ENCODE results near the gene FUBP3. TPM values are rescaled to one million over a fixed set of nuclear protein-coding genes. Genes with fewer than 3 reads are reported as not detected.

The FUBP3 gene
- polyA plus RNA-seq, 3 donors, result 9.5 to 17.3 (median 16.3) TPM

- intact Hi-C loops (cut with micrococcal nuclease), result no loop called here
- H3K4me1 Mint-ChIP-seq, result no peaks in the 10 kb centered on the region
- no peak overlapping the region for H3K9ac ChIP-seq (ENCODE audit: insufficient read depth, low read length, poor library complexity, severe bottlenecking)
- H3K4me3 ChIP-seq (replicated peaks in 1 of 3; ENCODE audit: low read depth in 2 of 3, low read length in 3 of 3), result no peak overlapping the region
- H3K79me2 ChIP-seq (ENCODE audit: insufficient read depth, low read length), result no peaks in the 10 kb centered on the region
- peaks cover 0 to 2% (median 0%) of the 10 kb centered on the region in 7 donors for H3K9me3 Mint-ChIP-seq
- no peaks in the 10 kb centered on the region for H4K20me1 ChIP-seq (ENCODE audit: insufficient read depth, low read length)
- H3K27me3 Mint-ChIP-seq (ENCODE audit: low read depth in 3 of 3), result peaks cover 4% of the 10 kb centered on the region in 3 donors
- H2AFZ ChIP-seq (ENCODE audit: insufficient read depth, low read depth, low read length, poor library complexity, severe bottlenecking), result no peak overlapping the region
- no peak for TF ChIP-seq CTCF (IDR thresholded peaks at IDR 0.05)
- H3K27me3 ChIP-seq (ENCODE audit: control insufficient read depth in 2 of 2, insufficient read depth in 2 of 2, low read length in 2 of 2), result no peaks in the 10 kb centered on the region
- H3K4me2 ChIP-seq (replicated peaks; ENCODE audit: extremely low read depth, low read length, poor library complexity, severe bottlenecking), result no peak overlapping the region
- no peak overlapping the region for H3K4me3 Mint-ChIP-seq
- no peaks in the 10 kb centered on the region for H3K9me3 ChIP-seq (replicated peaks in 1 of 2; ENCODE audit: control insufficient read depth in 1 of 2, insufficient read depth in 1 of 2, low read length in 2 of 2)
- peak overlapping the region in 1 of 7 donors; percentile 68 for H3K27ac Mint-ChIP-seq
- H3K36me3 ChIP-seq (replicated peaks in 1 of 2; ENCODE audit: control insufficient read depth in 1 of 2, insufficient read depth in 2 of 2, low read length in 2 of 2), result peaks cover 55 to 72% of the 10 kb centered on the region in 2 donors
- no peaks in the 10 kb centered on the region for H3K4me1 ChIP-seq (ENCODE audit: control insufficient read depth in 1 of 2, insufficient read depth in 2 of 2, low read length in 2 of 2)
- no peak overlapping the region for H3K27ac ChIP-seq (ENCODE audit: low read depth in 1 of 2, low read length in 2 of 2)
- DNase-seq, result no peak
- WGBS (ENCODE audit: insufficient coverage), result 100% methylated on average over 6 of the region's 9 CpGs
- H3K36me3 Mint-ChIP-seq, result peaks cover 66 to 72% of the 10 kb centered on the region in 2 donors
These were observed 57.3 kb downstream of the FUBP3 start for GRCh38 chr9:130636648-130637020.

- Histone ChIP-seq H3K4me2 (replicated peaks; ENCODE audit: extremely low read depth, low read length, poor library complexity, severe bottlenecking) (no peak overlapping the region), H3K4me1 (ENCODE audit: control insufficient read depth in 1 of 2, insufficient read depth in 2 of 2, low read length in 2 of 2) (no peaks in the 10 kb centered on the region), H3K4me3 (replicated peaks in 1 of 3; ENCODE audit: low read depth in 2 of 3, low read length in 3 of 3) (no peak overlapping the region), H3K79me2 (ENCODE audit: insufficient read depth, low read length) (no peaks in the 10 kb centered on the region), H4K20me1 (ENCODE audit: insufficient read depth, low read length) (no peaks in the 10 kb centered on the region), H3K27me3 (ENCODE audit: control insufficient read depth in 2 of 2, insufficient read depth in 2 of 2, low read length in 2 of 2) (no peaks in the 10 kb centered on the region), H3K9ac (ENCODE audit: insufficient read depth, low read length, poor library complexity, severe bottlenecking) (no peak overlapping the region), H3K9me3 (replicated peaks in 1 of 2; ENCODE audit: control insufficient read depth in 1 of 2, insufficient read depth in 1 of 2, low read length in 2 of 2) (no peaks in the 10 kb centered on the region), H3K27ac (ENCODE audit: low read depth in 1 of 2, low read length in 2 of 2) (no peak overlapping the region), H3K36me3 (replicated peaks in 1 of 2; ENCODE audit: control insufficient read depth in 1 of 2, insufficient read depth in 2 of 2, low read length in 2 of 2) (peaks cover 37 to 54% of the 10 kb centered on the region in 2 donors), H2AFZ (ENCODE audit: insufficient read depth, low read depth, low read length, poor library complexity, severe bottlenecking) (no peak overlapping the region)
- H3K4me1 Mint-ChIP-seq, result no peaks in the 10 kb centered on the region
- DNase-seq, result no peak
- peaks cover 50 to 54% of the 10 kb centered on the region in 2 donors for H3K36me3 Mint-ChIP-seq
- TF ChIP-seq CTCF (IDR thresholded peaks at IDR 0.05), result no peak
- H3K4me3 Mint-ChIP-seq, result no peak overlapping the region
- WGBS (ENCODE audit: insufficient coverage), result 94% methylated on average over 25 of the region's 37 CpGs
- peaks cover 0 to 2% (median 0%) of the 10 kb centered on the region in 7 donors for H3K9me3 Mint-ChIP-seq
- peaks cover 6% of the 10 kb centered on the region in 3 donors for H3K27me3 Mint-ChIP-seq (ENCODE audit: low read depth in 3 of 3)
- intact Hi-C loops (cut with micrococcal nuclease), result no loop called here
- H3K27ac Mint-ChIP-seq, result no peak overlapping the region
These were observed 59.1 kb downstream of the FUBP3 start for GRCh38 chr9:130638284-130639123.
